Uterus (tissue), 4 donors: ENCODE results near the gene SDHA. TPM values are rescaled to one million over a fixed set of nuclear protein-coding genes. Genes with fewer than 3 reads are reported as not detected.
"Not testable (repeated sequence)": the region's sequence is repeated elsewhere in the genome, so short reads cannot be mapped to it uniquely, and the experiment has no call there.

Experiments
- DNase-seq, 2 donors: peaks; one replicate each; pipeline ENCODE4 v3.0.0-alpha.2; 2019 to 2020
- H3K27ac ChIP-seq, 2 donors: fragments of 200-600 bp; sonication (generic); 1 replicate in 1 of 2; 2 replicates in 1 of 2; pipeline ENCODE4 v1.5.1; 2016 to 2018
- H3K27me3 ChIP-seq, 2 donors: fragments of 200-600 bp; sonication (generic); one replicate each; pipeline ENCODE4 v1.5.1; 2018 to 2019; ENCODE audit warnings: control low read depth in 1 of 2
- H3K36me3 ChIP-seq, 2 donors: fragments of 200-600 bp; sonication (generic); one replicate each; pipeline ENCODE4 v1.5.1; 2019; ENCODE audit warnings: control low read depth in 1 of 2
- H3K4me1 ChIP-seq, 2 donors: fragments of 200-600 bp; sonication (generic); one replicate each; pipeline ENCODE4 v1.5.1; 2018 to 2019; ENCODE audit warnings: control low read depth in 1 of 2
- H3K4me3 ChIP-seq, 2 donors: fragments of 200-600 bp; sonication (generic); 1 replicate in 1 of 2; 2 replicates in 1 of 2; pipeline ENCODE4 v1.5.1; 2018 to 2019; ENCODE audit warnings: mild to moderate bottlenecking in 1 of 2
- H3K9me3 ChIP-seq, 2 donors: fragments of 200-600 bp; sonication (generic); one replicate each; pipeline ENCODE4 v1.5.1; 2019; ENCODE audit warnings: control low read depth in 1 of 2
- POLR2A ChIP-seq, 2 donors: fragments of 450-650 bp; IDR thresholded peaks; one replicate each; pipeline ENCODE4 v1.6.1; 2016; ENCODE audit warnings: antibody characterized with exemption in 2 of 2, mild to moderate bottlenecking in 1 of 2, moderate library complexity in 1 of 2
- intact Hi-C: fragments of 100-400 bp; cut with DNase I; formaldehyde crosslinking; loops from one replicate; pipeline ENCODE4 v1.15.1; 2023; ENCODE audit warnings: low total_unique reads
- total RNA-seq, 4 donors: library from RNA; depleted of rRNA in 3 of 4; stranded (reverse); fragments of >200 nt in 3 of 4; gene quantifications; one replicate each; pipeline versions ENCODE4 v1.1.0 to v1.2.4, GENCODE V29; 2014 to 2023
- TF ChIP-seq, protein P1 (sequence below), 4 experiments: fragments of 200-600 bp in 2 of 4; fragments of 450-650 bp in 2 of 4; sonication (generic) in 2 of 4; IDR thresholded peaks; one replicate each; pipeline ENCODE4 v1.5.1; 2016 to 2019; ENCODE audit warnings: antibody characterized with exemption in 4 of 4, mild to moderate bottlenecking in 2 of 4, moderate library complexity in 1 of 4
- donor health status: DM: yes; HTN: yes; CAD: no.

The SDHA gene
- total RNA-seq, 4 donors from 2014 or later, result 39.1 to 97.1 (median 65.4) TPM

DNA sequence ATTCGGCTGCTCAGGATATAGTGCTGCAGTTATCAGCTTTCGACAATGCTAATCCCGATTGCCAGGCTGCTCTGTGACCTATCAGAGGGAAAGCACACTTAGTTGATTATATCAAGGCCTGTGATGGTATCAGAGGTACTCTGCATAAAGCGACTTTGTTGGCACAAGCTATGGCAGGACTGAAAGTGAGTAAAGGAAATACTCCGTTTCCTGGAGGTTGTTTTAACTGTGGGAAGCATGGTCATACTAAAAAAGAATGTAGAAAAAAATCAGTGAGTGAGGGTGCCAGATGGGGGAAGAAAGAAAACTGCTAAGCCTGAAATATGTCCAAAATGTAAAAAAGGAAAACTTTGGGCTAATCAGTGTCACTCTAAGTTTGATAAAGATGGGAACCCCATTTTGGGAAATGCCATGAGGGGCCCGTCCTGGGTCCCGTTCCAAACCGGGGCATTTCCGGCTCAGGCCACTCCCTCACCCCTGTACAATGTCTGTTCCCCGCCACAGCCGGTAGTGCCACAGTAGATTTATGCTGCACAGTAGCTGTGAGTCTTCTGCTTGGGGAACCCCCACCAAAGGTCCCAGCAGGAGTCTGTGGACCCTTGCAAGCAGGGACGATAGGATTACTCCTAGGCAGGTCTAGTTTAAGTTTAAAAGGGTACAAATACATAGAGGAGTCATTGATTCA is 25.7 kb downstream of the SDHA start:
- DNase-seq, H3K36me3 ChIP-seq, H3K27me3 ChIP-seq, H3K4me3 ChIP-seq, H3K9me3 ChIP-seq, intact Hi-C loops, H3K27ac ChIP-seq, H3K4me1 ChIP-seq: not testable (repeated sequence)

DNA sequence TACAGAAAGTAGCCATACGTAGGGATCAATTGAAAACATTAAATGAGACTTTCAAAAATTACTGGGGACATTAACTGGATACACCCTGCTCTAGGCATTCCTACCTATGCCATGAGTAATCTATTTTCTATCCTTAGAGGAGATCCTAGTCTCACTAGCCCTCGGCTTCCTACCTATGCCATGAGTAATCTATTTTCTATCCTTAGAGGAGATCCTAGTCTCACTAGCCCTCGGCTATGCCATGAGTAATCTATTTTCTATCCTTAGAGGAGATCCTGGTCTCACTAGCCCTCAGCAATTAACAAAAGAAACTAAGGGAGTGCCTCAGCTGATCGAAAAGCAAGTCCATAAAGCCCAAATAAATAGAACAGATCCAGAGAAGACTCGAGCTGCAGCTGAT is 27.6 kb downstream of the SDHA start:
- not testable (repeated sequence) for H3K36me3 ChIP-seq, DNase-seq

DNA sequence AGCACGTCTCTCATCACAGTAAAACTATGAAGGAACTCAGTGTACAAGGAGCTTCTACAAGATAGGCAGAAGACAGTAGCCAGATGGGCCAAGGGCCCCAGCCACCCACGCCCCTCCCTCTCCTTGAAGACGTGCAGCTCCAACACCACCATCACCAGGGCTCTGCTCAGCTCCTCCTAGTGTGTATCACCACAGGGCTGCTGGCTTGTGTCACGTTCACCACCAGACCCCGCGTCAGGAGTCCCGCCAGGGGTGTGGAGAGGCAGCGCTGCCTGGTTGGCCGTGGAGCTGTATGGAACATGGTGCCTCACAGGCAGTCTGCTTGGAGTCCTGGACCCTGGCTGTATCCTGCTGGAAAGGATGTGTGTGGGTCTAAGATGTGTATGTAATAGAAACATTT is 32.3 kb downstream of the SDHA start:
- not testable (repeated sequence) for DNase-seq

More for the DNA sequence above, 27.6 kb downstream of the SDHA start:
- H3K27ac ChIP-seq, intact Hi-C loops, H3K4me3 ChIP-seq, H3K27me3 ChIP-seq, H3K4me1 ChIP-seq, H3K9me3 ChIP-seq: not testable (repeated sequence)

DNA sequence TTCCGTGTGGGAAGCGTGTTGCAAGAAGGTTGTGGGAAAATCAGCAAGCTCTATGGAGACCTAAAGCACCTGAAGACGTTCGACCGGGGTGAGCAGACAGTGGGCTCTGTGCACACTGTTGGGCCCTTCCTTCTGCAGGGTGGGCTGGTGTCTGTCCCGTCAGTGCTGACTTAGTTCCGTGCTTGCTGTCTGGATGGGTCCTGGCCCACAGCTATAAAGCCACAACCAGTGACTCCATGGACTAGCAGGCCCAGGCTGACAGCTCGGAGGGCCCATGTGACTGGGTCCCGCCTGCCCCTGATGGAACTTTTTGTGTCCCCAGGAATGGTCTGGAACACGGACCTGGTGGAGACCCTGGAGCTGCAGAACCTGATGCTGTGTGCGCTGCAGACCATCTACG is 32.9 kb downstream of the SDHA start:
- H3K4me1 ChIP-seq, H3K9me3 ChIP-seq, intact Hi-C loops, DNase-seq, H3K27me3 ChIP-seq, H3K36me3 ChIP-seq, H3K4me3 ChIP-seq, H3K27ac ChIP-seq: not testable (repeated sequence)

More for the DNA sequence above, 32.3 kb downstream of the SDHA start:
- H3K4me1 ChIP-seq, intact Hi-C loops, H3K36me3 ChIP-seq, H3K27ac ChIP-seq, H3K4me3 ChIP-seq, H3K27me3 ChIP-seq, H3K9me3 ChIP-seq: not testable (repeated sequence)

DNA sequence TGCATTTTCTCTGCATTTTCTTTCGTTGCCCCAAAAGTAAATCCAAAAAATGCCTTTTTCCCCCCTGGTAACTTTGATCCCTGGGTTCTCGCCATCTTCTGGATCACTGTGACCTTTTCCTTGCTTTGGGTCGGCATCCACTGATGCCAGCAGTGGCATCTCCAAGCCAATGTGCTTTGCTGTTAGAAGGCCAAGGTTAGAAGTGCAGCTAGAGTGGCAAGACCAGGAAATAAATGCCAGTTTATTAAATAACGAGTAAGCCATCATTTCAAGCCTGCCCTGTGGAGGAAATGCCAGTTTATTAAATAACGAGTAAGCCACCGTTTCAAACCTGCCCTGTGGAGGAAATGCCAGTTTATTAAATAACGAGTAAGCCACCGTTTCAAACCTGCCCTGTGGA is 33.4 kb downstream of the SDHA start:
- intact Hi-C loops, H3K36me3 ChIP-seq, H3K27ac ChIP-seq: not testable (repeated sequence)

DNA sequence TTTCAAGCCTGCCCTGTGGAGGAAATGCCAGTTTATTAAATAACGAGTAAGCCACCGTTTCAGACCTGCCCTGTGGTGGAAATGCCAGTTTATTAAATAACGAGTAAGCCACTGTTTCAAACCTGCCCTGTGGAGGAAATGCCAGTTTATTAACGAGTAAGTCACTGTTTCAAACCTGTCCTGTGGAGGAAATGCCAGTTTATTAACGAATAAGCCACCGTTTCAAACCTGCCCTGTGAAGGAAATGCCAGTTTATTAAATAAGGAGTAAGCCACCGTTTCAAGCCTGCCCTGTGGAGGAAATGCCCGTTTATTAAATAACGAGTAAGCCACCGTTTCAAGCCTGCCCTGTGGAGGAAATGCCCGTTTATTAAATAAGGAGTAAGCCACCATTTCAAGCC is 33.9 kb downstream of the SDHA start:
- H3K9me3 ChIP-seq, H3K4me1 ChIP-seq, H3K4me3 ChIP-seq, H3K36me3 ChIP-seq, DNase-seq, intact Hi-C loops, H3K27me3 ChIP-seq: not testable (repeated sequence)
- H3K27ac ChIP-seq, result peak overlapping the region in 1 of 2 donors; percentile 28

More for the DNA sequence above, 33.4 kb downstream of the SDHA start:
- not testable (repeated sequence) for H3K4me1 ChIP-seq, H3K9me3 ChIP-seq, H3K27me3 ChIP-seq, DNase-seq, H3K4me3 ChIP-seq

DNA sequence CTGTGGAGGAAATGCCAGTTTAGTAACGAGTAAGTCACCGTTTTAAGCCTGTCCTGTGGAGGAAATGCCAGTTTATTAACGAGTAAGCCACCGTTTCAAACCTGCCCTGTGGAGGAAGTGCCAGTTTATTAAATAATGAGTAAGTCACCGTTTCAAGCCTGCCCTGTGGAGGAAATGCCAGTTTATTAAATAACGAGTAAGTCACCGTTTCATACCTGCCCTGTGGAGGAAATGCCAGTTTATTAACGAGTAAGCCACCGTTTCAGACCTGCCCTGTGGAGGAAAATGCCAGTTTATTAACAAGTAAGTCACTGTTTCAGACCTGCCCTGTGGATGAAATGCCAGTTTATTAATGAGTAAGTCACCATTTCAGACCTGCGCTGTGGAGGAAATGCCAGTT is 34.4 kb downstream of the SDHA start:
- Histone ChIP-seq H3K4me1 (no peaks in the 10 kb centered on the region), H3K27me3 (no peaks in the 10 kb centered on the region), H3K9me3 (no peaks in the 10 kb centered on the region), H3K4me3 (no peak overlapping the region), H3K27ac (peak overlapping the region in 1 of 2 donors; percentile 28), H3K36me3 (no peaks in the 10 kb centered on the region)
- intact Hi-C loops, result no loop called here
- no peak for TF ChIP-seq POLR2A (IDR thresholded peaks at IDR 0.05)
- TF ChIP-seq, protein P1, sequence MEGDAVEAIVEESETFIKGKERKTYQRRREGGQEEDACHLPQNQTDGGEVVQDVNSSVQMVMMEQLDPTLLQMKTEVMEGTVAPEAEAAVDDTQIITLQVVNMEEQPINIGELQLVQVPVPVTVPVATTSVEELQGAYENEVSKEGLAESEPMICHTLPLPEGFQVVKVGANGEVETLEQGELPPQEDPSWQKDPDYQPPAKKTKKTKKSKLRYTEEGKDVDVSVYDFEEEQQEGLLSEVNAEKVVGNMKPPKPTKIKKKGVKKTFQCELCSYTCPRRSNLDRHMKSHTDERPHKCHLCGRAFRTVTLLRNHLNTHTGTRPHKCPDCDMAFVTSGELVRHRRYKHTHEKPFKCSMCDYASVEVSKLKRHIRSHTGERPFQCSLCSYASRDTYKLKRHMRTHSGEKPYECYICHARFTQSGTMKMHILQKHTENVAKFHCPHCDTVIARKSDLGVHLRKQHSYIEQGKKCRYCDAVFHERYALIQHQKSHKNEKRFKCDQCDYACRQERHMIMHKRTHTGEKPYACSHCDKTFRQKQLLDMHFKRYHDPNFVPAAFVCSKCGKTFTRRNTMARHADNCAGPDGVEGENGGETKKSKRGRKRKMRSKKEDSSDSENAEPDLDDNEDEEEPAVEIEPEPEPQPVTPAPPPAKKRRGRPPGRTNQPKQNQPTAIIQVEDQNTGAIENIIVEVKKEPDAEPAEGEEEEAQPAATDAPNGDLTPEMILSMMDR (IDR thresholded peaks at IDR 0.05), result no peak
- DNase-seq, result no peak

DNA sequence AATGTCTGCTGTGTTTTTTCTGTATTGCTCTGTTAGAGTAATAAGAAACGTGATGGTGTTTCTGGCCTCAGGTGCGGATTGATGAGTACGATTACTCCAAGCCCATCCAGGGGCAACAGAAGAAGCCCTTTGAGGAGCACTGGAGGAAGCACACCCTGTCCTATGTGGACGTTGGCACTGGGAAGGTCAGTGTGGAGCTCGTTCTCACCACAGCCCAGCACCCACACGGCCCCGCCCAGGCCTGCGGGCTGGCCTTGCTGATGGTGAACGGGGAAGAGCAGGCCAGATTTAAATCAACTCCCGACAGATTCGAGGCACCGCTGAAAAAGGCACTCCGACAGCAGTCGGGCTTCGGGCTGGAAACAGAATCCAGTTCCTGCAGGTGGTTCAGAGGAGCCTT is 36.2 kb downstream of the SDHA start:
- not testable (repeated sequence) for H3K4me3 ChIP-seq

DNA sequence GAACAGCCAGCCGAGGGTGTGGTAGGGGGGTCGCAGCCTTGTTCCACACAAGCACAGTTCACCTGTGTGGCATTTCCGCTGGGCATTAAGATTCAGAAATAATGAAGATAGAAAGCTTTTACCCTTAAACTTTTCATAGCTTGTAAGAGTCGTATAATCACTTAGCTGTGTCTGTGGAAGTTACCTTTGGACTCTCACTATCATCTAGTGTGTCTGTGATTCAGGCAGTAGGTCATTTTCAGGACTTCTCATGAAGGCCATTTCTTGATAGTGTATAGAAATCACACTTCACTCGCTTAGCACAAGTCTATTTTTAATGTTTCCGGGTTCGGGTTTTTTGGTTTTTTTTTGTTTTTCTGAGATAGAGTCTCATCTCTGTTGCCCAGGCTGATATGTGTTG is 37.0 kb downstream of the SDHA start:
- H3K36me3 ChIP-seq, H3K4me1 ChIP-seq, H3K9me3 ChIP-seq, H3K4me3 ChIP-seq, intact Hi-C loops, H3K27ac ChIP-seq, DNase-seq, H3K27me3 ChIP-seq: not testable (repeated sequence)

More for the DNA sequence above, 36.2 kb downstream of the SDHA start:
- H3K4me1 ChIP-seq, H3K9me3 ChIP-seq, H3K36me3 ChIP-seq, DNase-seq, H3K27me3 ChIP-seq, H3K27ac ChIP-seq, intact Hi-C loops: not testable (repeated sequence)

DNA sequence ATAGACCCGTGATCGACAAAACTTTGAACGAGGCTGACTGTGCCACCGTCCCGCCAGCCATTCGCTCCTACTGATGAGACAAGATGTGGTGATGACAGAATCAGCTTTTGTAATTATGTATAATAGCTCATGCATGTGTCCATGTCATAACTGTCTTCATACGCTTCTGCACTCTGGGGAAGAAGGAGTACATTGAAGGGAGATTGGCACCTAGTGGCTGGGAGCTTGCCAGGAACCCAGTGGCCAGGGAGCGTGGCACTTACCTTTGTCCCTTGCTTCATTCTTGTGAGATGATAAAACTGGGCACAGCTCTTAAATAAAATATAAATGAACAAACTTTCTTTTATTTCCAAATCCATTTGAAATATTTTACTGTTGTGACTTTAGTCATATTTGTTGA is 38.2 kb downstream of the SDHA start:
- H3K9me3 ChIP-seq, intact Hi-C loops, DNase-seq, H3K27ac ChIP-seq, H3K4me3 ChIP-seq, H3K27me3 ChIP-seq, H3K4me1 ChIP-seq, H3K36me3 ChIP-seq: not testable (repeated sequence)
